PC-9 (cell line): ENCODE measurements around the gene RAD50.

Experiments used
- CTCF ChIP-seq: fragments of 200-600 bp; sonication (generic); conservative IDR thresholded peaks from 2 replicates; pipeline ENCODE4 v1.6.1; 2017; ENCODE audit warnings: mixed run types, antibody characterized with exemption, mild to moderate bottlenecking, moderate library complexity
- EZH2 ChIP-seq: fragments of 200-600 bp; sonication (generic); IDR thresholded peaks from 2 replicates; pipeline ENCODE4 v1.8.0; 2017; ENCODE audit warnings: antibody characterized with exemption, low read depth

GRCh38 chr5:132561601-132562000 lies 4.8 kb downstream of the RAD50 start:
- TF ChIP-seq EZH2 (no peak), CTCF (no peak)
